SK-N-MC (cell line): Measurements from ENCODE around the gene OPRL1.

Source experiments
- EZH2 ChIP-seq: fragments of 200-600 bp; sonication (generic); IDR thresholded peaks from one replicate; pipeline ENCODE4 v1.6.1; 2017; ENCODE audit warnings: antibody characterized with exemption
- POLR2AphosphoS5 ChIP-seq: IDR thresholded peaks from 2 replicates; pipeline ENCODE4 v1.6.1; 2012; ENCODE audit warnings: mild to moderate bottlenecking, low read depth, low read length, borderline replicate concordance

GRCh38 chr20:64071341-64072332, 8.2 kb upstream of the OPRL1 start:
- TF ChIP-seq POLR2AphosphoS5 (0 out of 2 replicates have a peak, but pooled peaks have one; percentile 26), EZH2 (no peak)
